SIG-M5 treated with dmso at 0.1 percent for 504 hours (cell line): ENCODE data around the gene MFGE8.

ENCODE experiments used
- DNase-seq: peaks from one replicate; lab custom pipeline; 2025; ENCODE audit not compliant: unreplicated experiment; lab: John Stamatoyannopoulos, UW

MFGE8 gene

GRCh38 chr15:88900309-88900981, 12.7 kb downstream of the MFGE8 start:
- peak; percentile 9 for DNase-seq

DNA sequence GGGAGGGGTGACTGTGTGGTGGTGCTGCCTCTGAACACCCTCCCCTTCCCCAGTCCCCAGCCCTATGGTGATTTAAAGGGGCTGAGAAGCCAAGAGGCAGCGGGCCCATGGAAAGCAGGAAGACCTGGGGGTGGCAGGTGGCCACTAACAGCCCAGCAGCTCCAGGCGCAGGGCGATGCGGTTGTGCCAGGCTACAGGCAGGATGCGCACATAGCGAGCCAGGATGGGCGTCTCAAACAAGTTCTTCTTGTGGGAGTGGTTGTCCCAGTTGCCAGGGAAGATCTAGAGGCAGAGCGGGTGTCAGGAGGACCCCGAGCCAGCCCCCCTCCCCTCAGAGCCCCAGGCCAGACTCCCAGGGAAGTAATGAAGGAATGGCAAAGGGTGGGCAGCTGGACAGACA, 13.9 kb downstream of the MFGE8 start:
- DNase-seq, result no peak

GRCh38 chr15:88898736-88899135, 14.4 kb downstream of the MFGE8 start:
- DNase-seq, result no peak

DNA sequence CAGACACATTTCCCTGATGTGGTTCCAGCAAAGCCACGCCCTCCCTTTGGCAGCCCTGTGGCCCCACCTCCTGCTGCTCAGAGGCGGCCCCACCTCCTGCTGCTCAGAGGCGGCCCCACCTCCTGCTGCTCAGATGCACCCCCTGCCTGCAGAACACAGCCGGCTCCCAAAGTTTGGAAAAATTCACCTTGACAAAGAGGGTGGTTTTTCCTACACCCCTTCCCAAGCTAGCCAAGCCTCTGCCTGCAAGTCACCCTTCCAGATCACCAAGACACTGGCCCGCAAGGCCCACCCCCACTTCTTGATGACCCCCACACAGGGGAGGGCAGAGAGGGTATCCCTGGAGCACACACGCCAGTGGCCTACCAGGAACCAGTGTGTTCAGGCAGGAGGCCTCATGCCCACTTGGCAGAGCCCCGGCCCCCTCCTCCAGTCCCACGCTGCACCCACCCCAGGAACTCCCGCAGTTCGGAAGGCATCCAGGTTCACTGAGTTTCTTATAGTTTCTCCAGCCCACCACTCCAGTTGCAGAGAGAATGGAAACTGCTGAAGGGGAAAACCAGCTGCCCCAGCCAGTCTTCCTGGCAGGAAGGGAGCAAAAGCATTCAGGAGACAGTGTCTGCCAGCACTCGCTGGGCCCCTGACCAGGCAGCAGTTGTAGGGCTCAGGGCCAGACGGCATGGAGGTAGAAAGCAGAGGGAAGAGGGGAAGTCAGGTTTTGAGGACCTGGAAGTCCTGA, 15.6 kb downstream of the MFGE8 start:
- peak; percentile 61 for DNase-seq

DNA sequence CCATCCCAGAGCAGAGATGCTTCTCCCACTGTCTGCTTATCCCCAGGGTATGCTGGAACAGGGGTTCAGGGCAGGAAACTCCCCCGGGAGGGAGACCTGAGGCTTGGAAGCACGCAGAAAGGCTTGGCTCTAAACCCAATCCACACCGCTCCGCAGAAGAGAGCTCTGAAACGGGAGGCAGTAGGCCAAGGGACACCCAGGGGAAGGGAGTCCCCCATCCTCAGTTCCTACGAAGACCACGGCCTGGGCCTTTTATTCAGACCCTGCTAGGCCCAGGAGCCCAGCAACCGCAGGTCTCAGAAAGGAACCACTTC, 16.1 kb downstream of the MFGE8 start:
- DNase-seq, result no peak

- no peak for DNase-seq
Measured at GRCh38 chr15:88896333-88897033, 16.7 kb downstream of the MFGE8 start.

GRCh38 chr15:88894819-88895767, 18.1 kb downstream of the MFGE8 start, which contains the start of gene HAPLN3:
HAPLN3 (minus strand) TSS chr15:88895544; CDS start chr15:88887298, 8,246 bp downstream.
- DNase-seq, result no peak

DNA sequence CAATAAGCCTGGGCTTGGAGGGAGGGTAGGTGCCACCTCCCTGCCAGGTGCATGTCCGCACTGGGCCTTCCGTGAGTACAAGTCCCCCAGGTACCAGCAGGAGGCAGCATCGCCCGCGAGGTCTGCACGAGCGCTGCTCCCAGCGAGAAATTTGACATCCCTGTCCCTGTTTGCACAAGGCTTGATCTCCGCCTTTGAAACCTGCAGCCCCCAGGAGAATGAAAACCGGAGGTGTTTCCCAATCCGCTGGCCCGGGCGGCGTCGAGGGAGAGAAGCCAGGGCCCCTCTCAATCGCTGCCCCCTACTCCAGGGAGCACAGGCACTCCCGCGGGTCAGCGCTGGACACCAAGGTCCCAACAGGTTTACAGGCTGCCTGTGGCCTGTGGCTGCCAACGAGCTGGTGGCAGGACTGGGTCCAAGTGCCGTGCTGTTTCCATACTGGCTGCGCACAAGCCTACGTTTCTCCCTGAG, 18.8 kb downstream of the MFGE8 start:
- DNase-seq, result no peak

DNA sequence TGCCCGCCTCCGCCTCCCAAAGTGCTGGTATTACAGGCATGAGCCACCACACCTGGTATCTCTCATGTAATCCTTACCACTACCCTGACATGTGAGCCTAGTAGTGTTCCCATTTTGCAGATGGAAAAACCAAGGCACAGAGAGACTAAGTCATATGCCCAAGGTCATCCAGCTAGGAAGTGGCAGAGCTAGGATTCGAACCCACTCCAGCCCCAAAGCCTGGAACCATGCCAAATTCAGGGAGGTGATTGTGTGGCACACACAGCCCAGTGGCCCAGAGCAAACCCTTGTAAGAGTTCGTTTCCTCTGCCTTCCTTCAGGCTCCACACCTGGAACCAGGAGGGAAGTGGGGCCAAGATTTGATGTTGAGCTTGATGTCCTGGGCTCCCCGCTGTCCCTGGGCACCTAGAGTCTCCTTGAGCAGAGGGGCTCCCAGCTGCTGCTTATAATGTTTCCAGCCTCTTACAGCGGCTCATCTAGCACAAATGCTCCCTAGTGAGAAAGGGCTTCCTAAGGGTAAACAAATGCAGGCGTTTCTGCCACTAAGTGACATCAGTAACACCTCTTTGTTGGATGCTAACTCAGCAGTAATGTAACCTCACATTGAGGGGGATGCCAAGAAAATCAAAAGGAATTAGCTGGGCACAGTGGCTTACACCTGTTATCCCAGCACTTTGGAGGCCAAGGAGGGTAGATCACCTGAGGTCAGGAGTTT, 21.5 kb downstream of the MFGE8 start:
- no peak for DNase-seq

DNA sequence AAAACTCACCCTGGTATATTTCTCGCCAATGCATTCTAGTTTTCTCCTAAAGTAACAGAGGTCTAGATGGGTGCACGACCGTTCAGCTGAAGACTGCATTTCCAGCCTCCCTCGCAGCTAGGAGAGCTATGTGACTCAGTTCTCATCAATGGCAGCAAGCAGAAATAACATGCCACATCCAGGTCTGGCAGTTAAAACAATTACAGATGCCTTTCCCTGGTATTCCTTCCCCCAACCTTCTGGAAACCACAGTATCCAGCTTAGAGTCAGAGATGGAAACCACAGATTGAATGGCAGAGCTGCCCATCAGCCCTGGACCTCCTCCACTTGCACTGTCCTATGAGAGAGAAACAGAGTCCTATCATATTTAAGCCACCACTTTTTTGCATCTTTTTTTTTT, 22.7 kb downstream of the MFGE8 start:
- no peak for DNase-seq

DNA sequence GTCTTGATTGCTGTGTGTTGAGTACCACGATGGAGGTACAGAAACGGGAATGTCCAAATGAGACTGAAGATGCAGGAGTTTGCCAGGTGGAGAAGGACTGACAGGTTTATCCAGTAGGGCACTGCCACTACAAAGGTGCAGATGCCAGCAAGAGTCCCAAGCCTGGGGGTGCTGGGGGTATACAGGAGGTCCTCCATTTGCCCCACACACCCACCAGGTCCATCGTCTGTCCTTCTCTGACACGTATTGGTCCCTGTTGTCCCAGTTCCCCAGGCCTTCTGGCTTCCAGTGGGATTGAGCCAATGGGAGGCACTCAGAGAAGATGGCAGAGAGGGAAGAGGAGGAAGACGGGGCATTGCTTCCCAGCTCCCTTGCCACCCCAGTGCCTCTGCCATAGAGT, 24.5 kb downstream of the MFGE8 start:
- no peak for DNase-seq

DNA sequence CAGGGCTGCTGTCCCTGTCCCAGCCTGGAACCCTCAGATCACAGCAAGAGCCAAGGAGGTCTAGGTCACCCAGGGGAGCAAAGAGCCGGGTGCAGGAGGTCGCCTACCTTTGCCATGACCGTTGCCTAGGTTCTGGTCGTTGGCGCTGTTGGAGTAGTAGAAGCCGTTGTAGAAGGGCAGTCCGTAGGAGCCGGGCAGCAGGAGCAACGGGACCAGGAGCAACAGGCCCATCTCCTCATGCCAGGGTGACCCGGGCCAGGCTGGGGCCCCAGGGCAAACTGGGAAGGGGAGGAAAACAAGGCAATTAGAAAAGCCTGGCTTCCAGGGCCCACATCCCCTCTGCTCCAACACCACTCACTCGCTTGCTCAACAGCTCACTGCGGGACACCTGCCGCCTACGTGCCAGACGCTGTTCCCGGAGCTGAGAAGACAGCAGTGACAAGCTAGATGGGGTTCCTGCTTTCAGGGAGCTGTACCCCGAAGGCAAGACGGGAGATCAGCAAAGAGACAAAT, 26.1 kb downstream of the MFGE8 start:
- DNase-seq, result no peak

- DNase-seq, result no peak
Measured at GRCh38 chr15:88882785-88883184, 30.4 kb downstream of the MFGE8 start.

DNA sequence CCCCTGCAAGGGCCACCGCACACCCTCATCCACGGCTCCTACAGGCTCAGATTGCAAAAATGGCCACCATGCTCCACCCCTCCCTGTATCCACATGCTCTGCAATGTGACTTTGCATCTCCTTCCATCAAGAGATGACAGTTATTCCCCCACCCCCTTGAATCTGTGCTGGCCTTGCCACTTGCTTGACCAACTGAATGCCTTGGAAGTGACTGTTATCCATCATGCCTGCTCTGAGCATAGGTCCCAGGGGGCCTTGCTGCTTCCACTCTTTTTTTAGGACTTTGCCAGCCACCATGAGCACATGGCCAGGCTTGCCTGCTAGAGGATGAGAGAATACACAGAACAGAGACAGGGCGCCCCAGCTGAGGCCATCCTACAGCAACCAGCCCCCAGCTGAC, 31.4 kb downstream of the MFGE8 start:
- no peak for DNase-seq

GRCh38 chr15:88880944-88881740, 32.0 kb downstream of the MFGE8 start:
- no peak for DNase-seq

- peak; percentile 36 for DNase-seq
Measured at GRCh38 chr15:88878720-88879184, 34.4 kb downstream of the MFGE8 start.

DNA sequence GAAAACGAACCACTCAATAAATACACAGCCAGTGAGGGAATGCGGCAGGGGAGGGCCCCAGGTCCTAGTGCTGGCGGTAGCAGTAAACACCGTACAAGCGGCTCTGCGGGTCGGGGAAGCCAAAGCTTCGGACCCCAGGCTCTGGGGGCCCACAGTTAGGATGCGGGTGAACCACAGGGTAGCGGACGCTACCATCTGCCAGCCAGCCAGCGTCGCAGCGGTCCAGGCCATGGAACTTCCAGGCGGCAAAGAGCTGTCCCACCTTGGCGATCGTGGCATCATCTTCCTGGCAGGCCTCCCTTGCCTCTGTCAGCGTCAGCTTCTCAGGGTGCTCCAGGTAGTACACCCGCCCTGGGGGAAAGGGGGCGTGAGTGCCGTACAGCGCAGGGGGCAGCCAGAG, 35.3 kb downstream of the MFGE8 start:
- DNase-seq, result no peak

- no peak for DNase-seq
Measured at GRCh38 chr15:88877415-88877814, 35.8 kb downstream of the MFGE8 start.

DNA sequence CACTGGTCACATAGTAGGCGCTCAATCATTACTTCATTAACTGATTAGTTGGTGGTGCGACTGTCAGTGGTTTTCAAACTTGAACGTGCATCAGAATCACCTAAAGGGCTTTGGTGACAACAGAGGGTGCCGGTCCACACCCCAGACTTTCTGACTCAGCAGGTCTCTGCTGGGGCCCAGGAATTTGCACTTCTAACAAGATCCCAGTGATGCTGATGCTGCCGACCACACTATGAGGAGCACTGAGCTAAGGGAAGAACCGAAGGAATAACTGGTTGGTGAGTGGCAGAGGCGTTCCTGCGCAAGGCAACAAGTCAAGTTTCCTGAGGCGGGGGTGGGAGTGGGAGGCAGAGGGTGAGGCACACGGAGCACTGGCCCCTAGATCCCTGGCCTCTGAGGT, 36.6 kb downstream of the MFGE8 start:
- no peak for DNase-seq
